Posterior vena cava (tissue), 2 donors: ENCODE data around the gene SELENOV. TPM values are rescaled to one million over a fixed set of nuclear protein-coding genes. Genes with fewer than 3 reads are reported as not detected.

Source experiments
- DNase-seq: peaks from one replicate; pipeline ENCODE4 v3.0.0-alpha.2; 2020; ENCODE audit warnings: low spot score
- intact Hi-C, 2 donors: fragments of 100-400 bp; cut with DNase I; formaldehyde crosslinking; loops; one replicate each; pipeline versions ENCODE4 v1.14.1 to v1.14.2; 2022 to 2023
- total RNA-seq, 2 donors: library from RNA; stranded (reverse); fragmentation: NEBNext Ultra II Directional; extraction: Animal tissue kit (Norgen Biotek cat#: 25700); gene quantifications; one replicate each; pipeline ENCODE4 v1.2.1, GENCODE V29; 2021
- donor health status: DM: yes; HTN: yes; CAD: no.
- donor health status: DM: yes; HTN: yes; CAD: no.

SELENOV gene
- total RNA-seq, 2 donors from 2014 or later, result not detected

- intact Hi-C loops, result no loop called here
Observed at GRCh38 chr19:39515551-39516191, 732 bp downstream of the SELENOV start.

DNA sequence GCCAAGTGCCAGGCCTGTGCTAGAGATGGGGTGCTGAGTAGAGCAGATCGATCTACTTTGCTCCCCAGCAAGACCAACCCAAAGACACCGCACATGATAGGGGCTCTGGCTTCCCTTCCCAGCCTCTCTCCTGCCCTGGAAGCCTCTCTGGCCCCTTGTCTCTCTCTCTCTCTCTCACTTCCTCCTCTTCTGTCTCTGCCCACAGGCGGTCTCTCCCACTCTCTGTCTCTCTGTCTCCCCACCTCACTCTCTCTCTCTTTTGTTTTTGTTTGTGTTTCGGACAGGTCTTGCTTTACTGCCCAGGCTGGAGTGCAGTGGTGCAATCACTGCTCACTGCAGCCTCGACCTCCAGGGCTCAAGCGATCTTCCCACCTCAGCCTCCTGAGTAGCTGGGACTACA is 1.3 kb downstream of the SELENOV start:
- DNase-seq, result no peak
- intact Hi-C loops, result no loop called here

More at GRCh38 chr19:39515551-39516191, 732 bp downstream of the SELENOV start:
- no peak for DNase-seq

- no peak for DNase-seq
- intact Hi-C loops, result no loop called here
Observed at GRCh38 chr19:39517432-39517831, 2.5 kb downstream of the SELENOV start.

- no peak for DNase-seq
- intact Hi-C loops, result no loop called here
Observed at GRCh38 chr19:39518458-39518857, 3.5 kb downstream of the SELENOV start.

- intact Hi-C loops, result no loop called here
- DNase-seq, result no peak
Observed at GRCh38 chr19:39518975-39519374, 4.0 kb downstream of the SELENOV start.

GRCh38 chr19:39520541-39521484 is 5.9 kb downstream of the SELENOV start:
- intact Hi-C loops, result no loop called here
- peak; percentile 58 for DNase-seq

DNA sequence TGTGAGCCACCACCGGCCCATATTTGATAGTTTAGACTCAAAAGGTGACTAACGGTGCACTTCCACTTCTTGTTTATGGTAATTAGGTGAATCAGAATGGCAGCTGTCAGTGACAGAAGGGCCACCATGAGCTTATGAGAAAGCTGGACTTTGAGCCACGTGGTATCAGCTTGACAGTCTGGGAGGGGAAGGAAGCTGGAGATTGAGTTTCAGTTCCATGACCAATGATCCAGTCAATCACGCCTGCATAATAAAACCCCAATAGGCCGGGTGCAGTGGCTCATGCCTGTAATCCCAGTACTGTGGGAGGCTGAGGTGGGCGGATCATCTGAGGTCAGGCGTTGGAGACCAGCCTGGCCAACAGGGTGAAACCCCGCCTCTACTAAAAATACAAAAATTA is 9.6 kb downstream of the SELENOV start:
- peak; percentile 34 for DNase-seq
- intact Hi-C loops, result no loop called here

GRCh38 chr19:39525205-39525604 is 10.3 kb downstream of the SELENOV start:
- intact Hi-C loops, result no loop called here
- DNase-seq, result peak; percentile 11

- intact Hi-C loops, result loop anchor here in 1 of 2 donors (5.0 kb wide), 1 partner anchor 85 kb away; the partner anchor contains the start of gene SUPT5H
Observed at GRCh38 chr19:39531834-39532232, 16.9 kb downstream of the SELENOV start.

DNA sequence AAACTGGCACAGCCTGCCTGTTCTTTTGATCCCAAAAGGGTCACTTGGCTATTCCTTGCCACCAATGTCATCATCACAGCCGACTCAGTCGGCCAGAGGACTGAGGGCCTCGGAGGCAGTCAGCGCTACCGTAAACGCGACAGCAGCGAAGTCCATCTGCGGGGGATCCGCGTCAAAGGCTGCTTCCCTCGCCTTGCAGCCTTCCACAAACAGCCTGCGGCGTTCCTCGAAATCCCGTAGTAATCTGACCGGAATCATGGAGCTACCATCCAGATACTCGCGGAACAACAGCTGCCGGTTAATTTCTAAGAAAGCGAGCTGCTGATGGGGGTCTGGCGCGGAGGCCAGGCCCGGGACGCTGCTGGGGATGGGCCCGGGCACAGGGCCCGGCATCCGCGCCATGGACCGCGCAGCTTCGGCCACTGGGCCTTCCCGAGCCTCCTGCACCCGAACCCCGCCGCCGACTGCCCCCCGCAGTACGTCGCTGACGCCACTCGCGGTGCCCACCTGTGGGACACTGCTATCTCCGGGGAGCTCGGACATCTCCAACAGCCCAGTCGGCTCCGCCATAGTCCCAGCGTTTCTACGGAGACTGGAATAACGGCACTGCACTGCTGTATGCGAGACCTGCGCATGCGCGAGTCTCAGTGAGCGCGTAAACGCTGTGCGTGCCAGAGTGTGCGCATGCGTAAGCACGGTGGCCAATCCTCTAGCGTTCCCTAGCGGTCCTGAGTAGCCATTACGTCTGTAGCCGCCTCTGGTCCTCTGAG is 17.5 kb downstream of the SELENOV start, which contains the start of gene EID2B:
EID2B (minus strand) TSS at position 620 of the 770 bp plus-strand sequence; CDS start at position 570, 50 bp downstream.
- intact Hi-C loops, result loop anchor here in 1 of 2 donors (5.0 kb wide), 1 partner anchor 85 kb away; the partner anchor contains the start of gene SUPT5H
- peak; percentile 99 for DNase-seq

More at GRCh38 chr19:39531834-39532232, 16.9 kb downstream of the SELENOV start:
- peak; percentile 75 for DNase-seq

GRCh38 chr19:39533003-39533512 is 18.1 kb downstream of the SELENOV start:
- intact Hi-C loops, result loop anchor here in 1 of 2 donors (5.0 kb wide), 1 partner anchor 86 kb away; the partner anchor contains the start of gene SUPT5H
- peak; percentile 42 for DNase-seq

- peak; percentile 45 for DNase-seq
- intact Hi-C loops, result loop anchor here in 1 of 2 donors (5.0 kb wide), 1 partner anchor 86 kb away; the partner anchor contains the start of gene SUPT5H
Observed at GRCh38 chr19:39533791-39534190, 18.9 kb downstream of the SELENOV start.

GRCh38 chr19:39539165-39539517 is 24.2 kb downstream of the SELENOV start:
- no peak for DNase-seq
- intact Hi-C loops, result loop anchor here in 1 of 2 donors (2.0 to 5.0 kb wide), 2 partner anchors 142 to 1773 kb away; partner anchors contain the start of gene CCDC97

GRCh38 chr19:39539518-39540332 is 24.8 kb downstream of the SELENOV start, which contains the start of gene EID2:
Gene EID2, minus strand, starts transcription at chr19:39540161. Its CDS starts 82 bp downstream, at chr19:39540079.
- DNase-seq, result peak; percentile 99
- intact Hi-C loops, result loop anchor here in 1 of 2 donors (2.0 to 5.0 kb wide), 2 partner anchors 143 to 1773 kb away; partner anchors contain the start of gene CCDC97

GRCh38 chr19:39540333-39540673 is 25.4 kb downstream of the SELENOV start:
- intact Hi-C loops, result no loop called here
- no peak for DNase-seq

GRCh38 chr19:39542206-39542605 is 27.3 kb downstream of the SELENOV start:
- intact Hi-C loops, result no loop called here
- DNase-seq, result peak; percentile 25

DNA sequence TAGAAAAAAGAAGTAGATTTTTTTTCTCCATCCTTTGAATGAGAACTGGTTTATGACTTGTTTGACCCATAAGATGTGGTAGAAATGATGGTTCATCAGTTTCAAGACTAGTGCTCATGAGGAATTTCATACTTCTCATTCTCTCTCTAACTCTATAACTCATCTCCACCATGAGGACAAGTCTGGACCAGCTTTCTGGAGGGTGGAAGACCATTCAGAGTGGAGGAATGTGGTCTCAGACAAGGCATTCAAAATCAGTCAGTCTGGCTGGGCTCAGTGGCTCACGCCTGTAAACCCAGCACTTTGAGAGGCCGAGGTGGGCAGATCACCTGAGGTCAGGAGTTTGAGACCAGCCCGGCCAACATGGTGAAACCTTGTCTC is 28.5 kb downstream of the SELENOV start:
- no peak for DNase-seq
- intact Hi-C loops, result no loop called here
